Keratinocyte (primary cell): ENCODE measurements around the gene TAF13.

Experiments
- EZH2 ChIP-seq: IDR thresholded peaks from one replicate; pipeline ENCODE4 v1.6.1; 2012; ENCODE audit warnings: inconsistent platforms, mild to moderate bottlenecking, low read length, moderate library complexity
- TF ChIP-seq, protein P1 (sequence below), 3 experiments: IDR thresholded peaks in 1 of 3; conservative IDR thresholded peaks in 1 of 3; optimal IDR thresholded peaks in 1 of 3; 2 replicates in 2 of 3; 3 replicates in 1 of 3; pipeline versions ENCODE3 to v1.5.1; 2011; ENCODE audit warnings: low read length in 3 of 3, mild to moderate bottlenecking in 3 of 3, moderate library complexity in 2 of 3, control low read depth in 1 of 3, inconsistent platforms in 1 of 3; ENCODE audit not compliant: insufficient read depth in 2 of 3; ENCODE audit errors: extremely low read depth in 1 of 3

DNA sequence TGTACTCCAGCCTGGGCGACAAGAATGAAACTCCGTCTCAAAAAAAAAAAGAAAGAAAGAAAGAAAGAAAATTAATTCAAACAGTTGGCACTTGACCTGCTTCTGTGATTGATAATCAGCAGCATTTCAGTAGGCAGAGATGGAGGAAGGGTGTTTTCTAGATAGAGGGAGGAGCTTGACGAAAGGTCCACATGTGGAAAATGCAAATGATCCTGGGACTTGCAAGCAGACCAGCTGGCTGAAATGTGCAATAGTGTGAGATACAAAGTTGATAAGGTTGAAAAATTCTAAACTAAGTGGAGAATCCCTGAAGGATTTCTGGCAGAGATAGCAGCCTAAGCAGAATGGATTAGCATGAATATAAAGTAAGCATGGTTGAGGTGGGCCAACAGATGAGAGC, 42.3 kb upstream of the TAF13 start:
- TF ChIP-seq, protein P1, sequence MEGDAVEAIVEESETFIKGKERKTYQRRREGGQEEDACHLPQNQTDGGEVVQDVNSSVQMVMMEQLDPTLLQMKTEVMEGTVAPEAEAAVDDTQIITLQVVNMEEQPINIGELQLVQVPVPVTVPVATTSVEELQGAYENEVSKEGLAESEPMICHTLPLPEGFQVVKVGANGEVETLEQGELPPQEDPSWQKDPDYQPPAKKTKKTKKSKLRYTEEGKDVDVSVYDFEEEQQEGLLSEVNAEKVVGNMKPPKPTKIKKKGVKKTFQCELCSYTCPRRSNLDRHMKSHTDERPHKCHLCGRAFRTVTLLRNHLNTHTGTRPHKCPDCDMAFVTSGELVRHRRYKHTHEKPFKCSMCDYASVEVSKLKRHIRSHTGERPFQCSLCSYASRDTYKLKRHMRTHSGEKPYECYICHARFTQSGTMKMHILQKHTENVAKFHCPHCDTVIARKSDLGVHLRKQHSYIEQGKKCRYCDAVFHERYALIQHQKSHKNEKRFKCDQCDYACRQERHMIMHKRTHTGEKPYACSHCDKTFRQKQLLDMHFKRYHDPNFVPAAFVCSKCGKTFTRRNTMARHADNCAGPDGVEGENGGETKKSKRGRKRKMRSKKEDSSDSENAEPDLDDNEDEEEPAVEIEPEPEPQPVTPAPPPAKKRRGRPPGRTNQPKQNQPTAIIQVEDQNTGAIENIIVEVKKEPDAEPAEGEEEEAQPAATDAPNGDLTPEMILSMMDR (optimal IDR thresholded peaks at IDR 0.05 in 1 of 3, IDR thresholded peaks at IDR 0.05 in 1 of 3, conservative IDR thresholded peaks at IDR 0.05 in 1 of 3; ENCODE audit: extremely low read depth in 1 of 3, insufficient read depth in 2 of 3, low read length in 3 of 3) = no peak
- TF ChIP-seq EZH2 = no peak
